ENCODE results near the gene SCG3. TPM values are rescaled to one million over a fixed set of nuclear protein-coding genes. Genes with fewer than 3 reads are reported as not detected.
A peak's percentile ranks its signal among the peaks of the same experiment; 100 is the strongest.

The SCG3 gene
- total RNA-seq, 3 donors from 2014 or later = 0.33 TPM; not detected in 2

GRCh38 chr15:51702710-51703109 lies 21.4 kb downstream of the SCG3 start:
- no peaks in the 10 kb centered on the region for H3K4me1 ChIP-seq
- H3K9me3 ChIP-seq = no peaks in the 10 kb centered on the region
- no peak overlapping the region for H3K27ac ChIP-seq
- intact Hi-C loops (cut with DNase I; ENCODE audit: low total_unique reads) = no loop called here
- peaks cover 0 to 4% of the 10 kb centered on the region in 2 donors for H3K27me3 ChIP-seq
- TF ChIP-seq POLR2AphosphoS5 (IDR thresholded peaks at IDR 0.05) (no peak), POLR2A (IDR thresholded peaks at IDR 0.05) (no peak), CTCF (IDR thresholded peaks at IDR 0.05) (no peak)
- no peaks in the 10 kb centered on the region for H3K36me3 ChIP-seq
- no peak overlapping the region for H3K4me3 ChIP-seq
- no peak for DNase-seq (ENCODE audit: low spot score in 2 of 2)

GRCh38 chr15:51706291-51706690 lies 25.0 kb downstream of the SCG3 start:
- DNase-seq (ENCODE audit: low spot score in 2 of 2) = no peak
- no peak overlapping the region for H3K27ac ChIP-seq
- H3K4me1 ChIP-seq = no peaks in the 10 kb centered on the region
- intact Hi-C loops (cut with DNase I; ENCODE audit: low total_unique reads) = no loop called here
- H3K27me3 ChIP-seq = no peaks in the 10 kb centered on the region
- H3K36me3 ChIP-seq = no peaks in the 10 kb centered on the region
- TF ChIP-seq CTCF (IDR thresholded peaks at IDR 0.05) (no peak), POLR2AphosphoS5 (IDR thresholded peaks at IDR 0.05) (no peak), POLR2A (IDR thresholded peaks at IDR 0.05) (no peak)
- H3K4me3 ChIP-seq = no peak overlapping the region
- H3K9me3 ChIP-seq = no peaks in the 10 kb centered on the region

GRCh38 chr15:51706926-51707608 lies 25.8 kb downstream of the SCG3 start:
- H3K4me1 ChIP-seq = no peaks in the 10 kb centered on the region
- H3K9me3 ChIP-seq = no peaks in the 10 kb centered on the region
- H3K4me3 ChIP-seq = no peak overlapping the region
- TF ChIP-seq POLR2AphosphoS5 (IDR thresholded peaks at IDR 0.05) = no peak
- no peak for TF ChIP-seq CTCF (IDR thresholded peaks at IDR 0.05)
- no peak for TF ChIP-seq POLR2A (IDR thresholded peaks at IDR 0.05)
- peak overlapping the region in 1 of 2 donors; percentile 7 for H3K27ac ChIP-seq
- intact Hi-C loops (cut with DNase I; ENCODE audit: low total_unique reads) = no loop called here
- no peaks in the 10 kb centered on the region for H3K36me3 ChIP-seq
- DNase-seq (ENCODE audit: low spot score in 2 of 2) = no peak
- no peaks in the 10 kb centered on the region for H3K27me3 ChIP-seq

- no peak overlapping the region for H3K4me3 ChIP-seq
- no peaks in the 10 kb centered on the region for H3K27me3 ChIP-seq
- no peaks in the 10 kb centered on the region for H3K4me1 ChIP-seq
- H3K27ac ChIP-seq = no peak overlapping the region
- DNase-seq (ENCODE audit: low spot score in 2 of 2) = no peak
- no peaks in the 10 kb centered on the region for H3K36me3 ChIP-seq
- no peaks in the 10 kb centered on the region for H3K9me3 ChIP-seq
- TF ChIP-seq CTCF (IDR thresholded peaks at IDR 0.05) (no peak), POLR2AphosphoS5 (IDR thresholded peaks at IDR 0.05) (no peak), POLR2A (IDR thresholded peaks at IDR 0.05) (no peak)
- intact Hi-C loops (cut with DNase I; ENCODE audit: low total_unique reads) = no loop called here
Observed at GRCh38 chr15:51708013-51708412, 26.7 kb downstream of the SCG3 start.

- H3K9me3 ChIP-seq = no peaks in the 10 kb centered on the region
- no peak for DNase-seq (ENCODE audit: low spot score in 2 of 2)
- intact Hi-C loops (cut with DNase I; ENCODE audit: low total_unique reads) = no loop called here
- H3K27me3 ChIP-seq = no peaks in the 10 kb centered on the region
- H3K27ac ChIP-seq = no peak overlapping the region
- no peak for TF ChIP-seq POLR2AphosphoS5 (IDR thresholded peaks at IDR 0.05)
- no peak for TF ChIP-seq POLR2A (IDR thresholded peaks at IDR 0.05)
- TF ChIP-seq CTCF (IDR thresholded peaks at IDR 0.05) = no peak
- no peaks in the 10 kb centered on the region for H3K36me3 ChIP-seq
- H3K4me1 ChIP-seq = no peaks in the 10 kb centered on the region
- H3K4me3 ChIP-seq = no peak overlapping the region
Observed at GRCh38 chr15:51709031-51709430, 27.7 kb downstream of the SCG3 start.
